ENCODE results near the gene CDKN2AIP. TPM values are rescaled to one million over a fixed set of nuclear protein-coding genes. Genes with fewer than 3 reads are reported as not detected.
A peak's percentile ranks its signal among the peaks of the same experiment; 100 is the strongest.

The CDKN2AIP gene, protein sequence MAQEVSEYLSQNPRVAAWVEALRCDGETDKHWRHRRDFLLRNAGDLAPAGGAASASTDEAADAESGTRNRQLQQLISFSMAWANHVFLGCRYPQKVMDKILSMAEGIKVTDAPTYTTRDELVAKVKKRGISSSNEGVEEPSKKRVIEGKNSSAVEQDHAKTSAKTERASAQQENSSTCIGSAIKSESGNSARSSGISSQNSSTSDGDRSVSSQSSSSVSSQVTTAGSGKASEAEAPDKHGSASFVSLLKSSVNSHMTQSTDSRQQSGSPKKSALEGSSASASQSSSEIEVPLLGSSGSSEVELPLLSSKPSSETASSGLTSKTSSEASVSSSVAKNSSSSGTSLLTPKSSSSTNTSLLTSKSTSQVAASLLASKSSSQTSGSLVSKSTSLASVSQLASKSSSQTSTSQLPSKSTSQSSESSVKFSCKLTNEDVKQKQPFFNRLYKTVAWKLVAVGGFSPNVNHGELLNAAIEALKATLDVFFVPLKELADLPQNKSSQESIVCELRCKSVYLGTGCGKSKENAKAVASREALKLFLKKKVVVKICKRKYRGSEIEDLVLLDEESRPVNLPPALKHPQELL
- total RNA-seq (10 to 100 TPM; 25.9 to 33.4 TPM), total RNA-seq (86.0 to 87.0 reads per million in 2 donors)

DNA sequence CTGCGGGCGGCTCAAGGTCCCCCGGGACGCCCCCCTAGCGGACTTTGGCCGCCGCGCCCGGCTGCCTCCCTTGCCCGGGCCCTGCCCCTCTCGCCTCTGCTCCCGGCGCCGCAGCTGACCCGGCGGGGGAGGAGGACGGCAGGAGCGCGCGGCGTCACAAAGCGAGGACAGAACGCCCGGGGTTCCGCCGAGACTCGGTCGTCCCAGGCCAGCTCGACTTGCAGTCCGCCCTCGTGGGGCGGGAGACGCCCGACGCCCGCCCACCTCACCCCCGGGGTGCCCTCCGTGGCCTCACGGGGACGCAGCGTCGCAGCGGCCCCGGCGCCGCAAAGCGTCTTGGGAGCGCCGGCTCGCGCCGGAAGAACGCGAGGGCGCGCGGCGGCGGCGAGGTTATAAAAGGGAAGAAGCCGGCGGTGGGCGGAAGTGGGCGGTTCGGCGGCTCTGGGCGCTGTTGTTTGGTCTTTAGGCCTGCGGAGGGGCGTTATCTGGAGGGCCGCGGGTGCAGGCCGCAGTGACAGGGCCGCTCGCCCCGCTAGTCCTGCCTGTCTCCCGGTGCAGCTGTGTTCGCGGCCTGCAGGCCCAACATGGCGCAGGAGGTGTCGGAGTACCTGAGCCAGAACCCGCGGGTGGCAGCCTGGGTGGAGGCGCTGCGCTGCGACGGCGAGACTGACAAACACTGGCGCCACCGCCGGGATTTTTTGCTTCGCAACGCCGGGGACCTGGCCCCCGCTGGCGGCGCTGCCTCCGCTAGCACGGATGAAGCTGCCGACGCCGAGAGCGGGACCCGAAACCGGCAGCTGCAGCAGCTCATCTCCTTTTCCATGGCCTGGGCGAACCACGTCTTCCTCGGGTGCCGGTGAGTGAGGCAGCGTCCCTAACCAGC is at the start of gene CDKN2AIP:
Gene CDKN2AIP, plus strand, starts transcription at position 423 of the 883 bp plus-strand sequence. Its CDS starts 162 bp downstream, at position 585.
- peak within 1 kb of the TSS; percentile 96 for H3K27ac Mint-ChIP-seq
- peak; percentile 91 for DNase-seq
- H3K9me3 ChIP-seq (ENCODE audit: control insufficient read depth, low read length, poor library complexity, severe bottlenecking): no peaks in the 10 kb centered on the region
- peaks cover 15% of the 10 kb centered on the region for H3K4me1 Mint-ChIP-seq
- H3K4me3 Mint-ChIP-seq: peak within 1 kb of the TSS; percentile 93
- no peaks in the 10 kb centered on the region for H3K36me3 Mint-ChIP-seq (ENCODE audit: low read depth)
- peak; percentile 88 for ATAC-seq
- no peaks in the 10 kb centered on the region for H3K27me3 Mint-ChIP-seq

DNA sequence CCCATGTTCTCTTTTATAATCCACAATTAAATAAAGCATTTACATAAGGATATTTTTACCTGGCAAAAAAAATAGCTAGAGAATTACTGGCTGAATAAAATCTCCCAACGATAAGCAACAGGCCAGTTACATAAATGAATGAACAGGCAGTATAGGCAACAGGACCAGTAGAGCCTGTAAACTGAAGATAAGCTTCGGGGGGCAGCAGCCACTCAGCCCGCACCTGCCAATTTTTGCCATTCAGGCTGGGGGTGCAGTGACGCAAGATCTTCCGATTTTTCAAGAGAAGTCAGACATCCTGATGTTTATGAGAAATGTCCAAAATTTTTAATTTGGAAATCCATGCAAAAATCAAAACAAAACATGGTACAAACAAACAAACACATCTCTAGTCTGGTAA is 49.0 kb upstream of the CDKN2AIP start:
- Mint-ChIP-seq H3K4me3 (no peak overlapping the region), H3K27me3 (peaks cover 38% of the 10 kb centered on the region), H3K4me1 (peaks cover 25% of the 10 kb centered on the region), H3K27ac (no peak overlapping the region), H3K36me3 (ENCODE audit: low read depth) (peaks cover 6% of the 10 kb centered on the region)
- DNase-seq: no peak
- no peaks in the 10 kb centered on the region for H3K9me3 ChIP-seq (ENCODE audit: control insufficient read depth, low read length, poor library complexity, severe bottlenecking)
- ATAC-seq: no peak

DNA sequence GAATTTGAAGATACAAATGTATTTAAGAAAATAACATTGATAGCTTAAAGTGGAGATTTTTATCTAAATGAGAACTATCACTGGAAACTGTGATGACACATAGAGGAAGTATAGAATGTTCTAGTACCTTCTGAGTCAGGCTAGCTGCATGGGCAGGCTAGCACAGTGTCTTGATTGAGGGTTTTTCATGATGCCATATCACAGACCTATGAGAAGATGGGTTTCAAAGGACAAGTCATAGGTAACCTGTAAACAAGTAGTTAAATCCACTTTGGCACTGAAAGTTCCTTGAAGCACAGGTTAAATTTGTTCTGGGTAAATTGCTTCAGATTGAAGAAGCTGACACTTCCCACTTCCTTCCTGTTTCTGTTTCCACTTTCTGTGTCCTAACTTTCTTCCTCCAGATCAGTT is 48.2 kb upstream of the CDKN2AIP start:
- peaks cover 24% of the 10 kb centered on the region for H3K4me1 Mint-ChIP-seq
- H3K27ac Mint-ChIP-seq: no peak overlapping the region
- peaks cover 4% of the 10 kb centered on the region for H3K36me3 Mint-ChIP-seq (ENCODE audit: low read depth)
- H3K4me3 Mint-ChIP-seq: no peak overlapping the region
- peaks cover 30% of the 10 kb centered on the region for H3K27me3 Mint-ChIP-seq
- no peak for ATAC-seq
- no peaks in the 10 kb centered on the region for H3K9me3 ChIP-seq (ENCODE audit: control insufficient read depth, low read length, poor library complexity, severe bottlenecking)
- DNase-seq: no peak

DNA sequence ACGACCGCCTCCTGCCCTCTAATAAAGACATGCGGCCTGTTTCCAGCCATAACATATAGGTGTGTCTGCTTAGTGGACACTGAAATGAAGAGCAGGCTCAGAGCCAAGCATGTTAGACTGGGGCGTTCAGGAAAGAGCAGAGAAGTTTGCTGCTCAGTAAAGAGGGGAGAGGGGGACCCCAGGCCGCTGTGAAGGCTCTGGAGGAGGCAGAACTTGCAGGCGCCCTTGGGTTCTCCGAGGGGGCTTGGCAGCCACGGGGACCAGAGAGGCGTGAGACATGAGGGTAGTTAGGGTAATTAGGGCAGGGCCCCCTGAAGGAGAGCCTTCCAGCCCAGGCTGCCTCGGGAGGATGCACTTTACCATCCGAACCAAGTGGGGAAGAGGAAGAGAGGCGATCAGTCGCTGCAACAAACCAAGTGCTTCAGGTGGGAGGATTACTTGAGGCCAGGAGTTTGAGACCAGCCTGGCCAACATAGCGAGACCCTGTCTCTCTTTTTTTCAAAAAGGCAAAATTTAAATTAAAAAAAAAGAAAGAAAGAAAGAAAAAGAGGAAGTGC is 46.6 kb upstream of the CDKN2AIP start:
- peaks cover 22% of the 10 kb centered on the region for H3K27me3 Mint-ChIP-seq
- H3K9me3 ChIP-seq (ENCODE audit: control insufficient read depth, low read length, poor library complexity, severe bottlenecking): no peaks in the 10 kb centered on the region
- peaks cover 20% of the 10 kb centered on the region for H3K4me1 Mint-ChIP-seq
- ATAC-seq (no peak), DNase-seq (no peak)
- peak overlapping the region; percentile 92 for H3K4me3 Mint-ChIP-seq
- peak overlapping the region; percentile 78 for H3K27ac Mint-ChIP-seq
- H3K36me3 Mint-ChIP-seq (ENCODE audit: low read depth): no peaks in the 10 kb centered on the region

DNA sequence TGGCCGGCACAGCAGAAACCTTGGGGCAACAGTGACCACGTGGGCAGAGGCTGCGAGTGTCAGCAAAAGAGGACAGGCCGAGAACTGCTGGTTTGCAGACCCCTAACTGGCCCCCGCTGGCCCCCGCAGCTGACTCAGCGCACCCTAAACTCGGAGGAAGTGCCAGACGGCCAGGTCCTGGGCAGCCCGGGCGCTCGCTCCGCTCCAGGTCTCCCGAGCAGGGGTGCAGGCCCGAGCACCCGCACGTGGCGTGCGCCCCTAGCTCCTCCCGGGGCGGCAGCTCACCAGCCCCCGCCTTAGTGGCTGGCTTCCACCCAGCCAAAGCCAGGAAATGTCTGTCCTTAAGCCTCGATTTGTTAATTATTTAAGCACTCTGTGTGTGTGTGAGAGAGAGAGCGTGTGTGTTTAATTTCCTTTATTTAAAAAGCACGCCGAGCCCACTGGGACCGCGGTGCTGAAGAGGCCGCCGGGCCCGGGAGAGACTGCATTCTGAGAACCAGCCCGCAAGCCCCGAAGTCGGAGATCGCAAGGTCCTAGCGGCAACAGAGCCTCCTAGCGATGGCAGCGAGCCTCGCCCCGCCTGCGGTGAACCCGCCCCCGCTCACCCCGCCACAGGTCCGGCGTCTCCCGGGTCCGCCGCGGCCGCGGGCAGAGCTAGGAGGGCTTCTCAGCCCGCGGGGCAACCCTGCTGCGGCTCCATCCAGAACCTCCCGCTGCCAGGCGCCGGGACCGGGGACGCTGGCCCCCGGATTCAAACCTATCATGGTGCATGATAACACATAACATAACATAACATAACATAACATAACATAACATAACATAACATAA is 45.9 kb upstream of the CDKN2AIP start:
- DNase-seq: peak; percentile 35 to 47 (median 39)
- H3K9me3 ChIP-seq (ENCODE audit: control insufficient read depth, low read length, poor library complexity, severe bottlenecking): no peaks in the 10 kb centered on the region
- peak; percentile 95 for ATAC-seq

DNA sequence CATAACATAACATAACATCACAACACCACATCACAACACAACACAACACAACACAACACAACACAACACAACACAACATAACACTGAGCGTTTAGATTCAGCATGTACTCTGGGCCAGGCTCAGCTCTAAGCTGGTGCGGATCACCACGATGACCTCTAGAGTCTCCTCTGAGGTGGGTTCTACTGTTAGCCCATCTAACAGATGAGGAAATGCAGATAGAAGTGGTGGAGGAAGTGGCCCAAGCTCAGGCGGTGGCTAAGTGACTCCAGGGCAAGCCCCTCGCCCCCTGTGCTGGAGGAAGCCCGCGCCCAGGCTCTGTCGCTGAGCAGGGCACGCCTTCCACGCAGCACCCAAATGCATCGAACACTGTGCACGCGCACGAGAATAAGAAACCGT is 45.3 kb upstream of the CDKN2AIP start:
- no peaks in the 10 kb centered on the region for H3K36me3 Mint-ChIP-seq (ENCODE audit: low read depth)
- H3K27ac Mint-ChIP-seq: no peak overlapping the region
- ATAC-seq (peak; percentile 3), DNase-seq (no peak)
- peaks cover 18% of the 10 kb centered on the region for H3K27me3 Mint-ChIP-seq
- H3K4me3 Mint-ChIP-seq: peak overlapping the region; percentile 92
- H3K9me3 ChIP-seq (ENCODE audit: control insufficient read depth, low read length, poor library complexity, severe bottlenecking): no peaks in the 10 kb centered on the region
- H3K4me1 Mint-ChIP-seq: peaks cover 20% of the 10 kb centered on the region

More for the DNA sequence above, 45.9 kb upstream of the CDKN2AIP start:
- no peaks in the 10 kb centered on the region for H3K36me3 Mint-ChIP-seq (ENCODE audit: low read depth)
- H3K27ac Mint-ChIP-seq: peak overlapping the region; percentile 53
- H3K4me3 Mint-ChIP-seq: peak overlapping the region; percentile 92
- H3K27me3 Mint-ChIP-seq: peaks cover 22% of the 10 kb centered on the region
- H3K4me1 Mint-ChIP-seq: peaks cover 20% of the 10 kb centered on the region

DNA sequence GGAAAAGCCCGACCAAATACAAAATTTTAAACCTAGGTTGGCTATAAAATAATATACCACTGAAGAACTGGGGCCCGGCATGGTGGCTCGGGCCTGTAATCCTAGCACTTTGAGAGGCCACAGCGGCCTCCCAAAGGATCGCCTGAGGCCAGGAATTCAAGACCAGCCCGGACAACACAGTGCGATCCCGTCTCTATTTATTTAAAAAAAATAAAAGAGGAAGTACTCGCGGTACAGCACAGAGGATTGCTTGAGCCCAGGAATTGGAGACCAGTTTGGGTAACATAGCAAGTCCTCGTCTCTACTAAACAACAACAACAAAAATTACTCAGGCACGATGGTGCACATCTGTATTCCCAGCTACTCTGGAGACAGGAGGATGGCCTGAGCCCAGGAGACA is 44.8 kb upstream of the CDKN2AIP start:
- Mint-ChIP-seq H3K4me1 (peaks cover 22% of the 10 kb centered on the region), H3K4me3 (no peak overlapping the region), H3K27me3 (peaks cover 13% of the 10 kb centered on the region)

DNA sequence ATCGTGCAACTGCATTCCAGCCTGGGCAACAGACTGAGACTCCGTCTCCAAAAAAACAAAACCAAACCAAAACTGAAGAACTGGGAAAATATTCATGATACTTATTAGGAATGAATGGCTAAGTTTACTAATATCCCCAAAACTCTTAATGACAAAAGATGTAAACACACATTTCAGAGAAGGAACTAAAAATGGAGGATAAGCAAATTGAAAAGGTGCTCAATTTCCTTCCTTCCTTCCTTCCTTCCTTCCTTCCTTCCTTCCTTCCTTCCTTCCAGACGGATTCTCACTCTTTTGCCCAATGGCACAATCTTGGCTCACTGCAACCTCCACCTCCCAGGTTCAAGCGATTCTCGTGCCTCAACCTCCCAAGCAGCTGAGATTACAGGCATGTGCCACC is 44.4 kb upstream of the CDKN2AIP start:
- no peaks in the 10 kb centered on the region for H3K36me3 Mint-ChIP-seq (ENCODE audit: low read depth)
- H3K27ac Mint-ChIP-seq: no peak overlapping the region
- DNase-seq (no peak), ATAC-seq (no peak)
- no peak overlapping the region for H3K4me3 Mint-ChIP-seq
- peaks cover 9% of the 10 kb centered on the region for H3K27me3 Mint-ChIP-seq
- H3K4me1 Mint-ChIP-seq: peaks cover 23% of the 10 kb centered on the region
- no peaks in the 10 kb centered on the region for H3K9me3 ChIP-seq (ENCODE audit: control insufficient read depth, low read length, poor library complexity, severe bottlenecking)

More for the DNA sequence above, 44.8 kb upstream of the CDKN2AIP start:
- no peak for ATAC-seq
- no peak overlapping the region for H3K27ac Mint-ChIP-seq
- H3K36me3 Mint-ChIP-seq (ENCODE audit: low read depth): no peaks in the 10 kb centered on the region
- no peaks in the 10 kb centered on the region for H3K9me3 ChIP-seq (ENCODE audit: control insufficient read depth, low read length, poor library complexity, severe bottlenecking)
- no peak for DNase-seq

DNA sequence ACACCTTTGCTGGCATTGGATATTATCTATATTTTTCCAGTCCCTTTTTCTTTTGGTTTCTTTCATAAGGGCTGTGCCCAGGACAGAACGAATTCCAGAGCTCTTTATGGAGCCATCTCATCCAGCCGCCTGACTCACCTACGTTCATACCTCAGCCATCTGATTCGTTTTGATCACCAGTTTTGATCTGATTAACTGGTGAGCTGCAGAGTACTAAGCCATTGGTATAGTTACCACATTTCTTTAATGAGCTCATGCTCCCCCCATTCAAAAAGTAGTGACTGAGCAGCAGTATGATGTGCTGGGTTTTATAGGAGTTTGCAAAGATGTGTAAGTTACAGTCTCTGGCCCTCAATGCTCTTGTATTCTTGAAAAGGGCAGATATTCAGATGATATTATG is 43.0 kb upstream of the CDKN2AIP start:
- ATAC-seq (no peak), DNase-seq (no peak)
- Mint-ChIP-seq H3K27me3 (peaks cover 8% of the 10 kb centered on the region), H3K4me3 (no peak overlapping the region), H3K27ac (no peak overlapping the region), H3K4me1 (peaks cover 21% of the 10 kb centered on the region), H3K36me3 (ENCODE audit: low read depth) (no peaks in the 10 kb centered on the region)
- no peaks in the 10 kb centered on the region for H3K9me3 ChIP-seq (ENCODE audit: control insufficient read depth, low read length, poor library complexity, severe bottlenecking)

DNA sequence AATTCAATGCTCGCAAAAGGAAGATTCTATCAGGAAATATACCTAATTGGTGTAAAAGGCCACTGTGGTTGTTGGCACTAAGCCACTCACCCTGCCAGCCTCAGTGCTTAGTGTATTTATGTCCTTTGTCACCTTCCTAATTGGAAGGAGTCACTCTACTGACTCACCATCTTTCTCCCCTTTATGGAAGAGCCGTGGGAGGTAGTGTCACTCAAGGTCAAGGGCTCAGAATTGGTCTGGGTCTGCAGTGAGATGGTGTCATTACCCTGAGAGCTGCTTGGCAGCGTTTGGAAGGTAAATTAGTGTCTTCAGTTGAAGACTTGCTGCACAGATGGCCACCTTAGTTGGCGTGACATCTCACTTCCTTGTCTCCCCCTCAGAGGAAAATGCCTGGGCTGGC is 41.7 kb upstream of the CDKN2AIP start:
- Mint-ChIP-seq H3K4me3 (no peak overlapping the region), H3K4me1 (peaks cover 17% of the 10 kb centered on the region), H3K27ac (no peak overlapping the region), H3K36me3 (ENCODE audit: low read depth) (no peaks in the 10 kb centered on the region), H3K27me3 (peaks cover 1% of the 10 kb centered on the region)
- H3K9me3 ChIP-seq (ENCODE audit: control insufficient read depth, low read length, poor library complexity, severe bottlenecking): no peaks in the 10 kb centered on the region
- DNase-seq: no peak
- ATAC-seq: no peak

DNA sequence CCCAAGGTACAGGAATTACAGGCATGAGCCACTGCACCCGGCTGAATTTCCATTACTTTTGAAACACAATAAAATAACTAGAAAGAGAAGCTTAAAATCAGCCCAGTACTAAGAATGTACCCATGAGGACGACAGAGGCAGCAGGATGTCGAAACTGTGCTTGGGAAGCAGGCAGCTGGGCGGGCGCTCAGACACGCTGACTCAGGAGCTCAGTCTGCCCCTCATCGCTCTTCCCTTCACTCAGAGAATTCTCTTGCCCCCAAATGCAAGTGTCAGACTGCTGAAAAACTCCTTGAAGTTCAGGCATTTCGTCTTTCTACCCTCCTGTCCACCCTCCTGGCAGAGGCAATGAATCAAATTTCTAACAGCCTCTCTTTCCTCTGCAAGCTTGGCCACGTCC is 41.0 kb upstream of the CDKN2AIP start:
- no peak overlapping the region for H3K4me3 Mint-ChIP-seq
- no peaks in the 10 kb centered on the region for H3K36me3 Mint-ChIP-seq (ENCODE audit: low read depth)

DNA sequence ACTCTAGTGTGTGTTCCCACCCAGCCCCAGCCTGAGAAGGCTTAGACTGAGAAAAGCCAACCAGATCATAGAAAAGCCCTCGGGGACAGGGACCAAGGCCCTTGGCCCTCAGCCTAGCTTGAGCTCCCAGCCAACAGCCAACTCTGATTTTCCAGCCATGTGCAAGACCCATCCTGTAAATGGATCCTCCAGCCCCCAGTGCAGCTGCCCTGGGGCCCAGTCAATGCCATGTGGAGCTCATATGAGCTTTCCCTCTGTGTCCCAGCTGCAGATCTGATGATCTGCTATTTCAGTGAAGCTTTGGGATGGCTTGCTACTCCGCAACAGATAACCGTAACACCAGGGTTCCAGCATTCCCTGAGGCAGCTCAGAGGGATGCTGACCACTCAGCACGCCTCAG is 40.5 kb upstream of the CDKN2AIP start:
- no peaks in the 10 kb centered on the region for H3K27me3 Mint-ChIP-seq

More for the DNA sequence above, 41.0 kb upstream of the CDKN2AIP start:
- Mint-ChIP-seq H3K4me1 (peaks cover 15% of the 10 kb centered on the region), H3K27me3 (no peaks in the 10 kb centered on the region), H3K27ac (no peak overlapping the region)
- no peak for ATAC-seq
- no peaks in the 10 kb centered on the region for H3K9me3 ChIP-seq (ENCODE audit: control insufficient read depth, low read length, poor library complexity, severe bottlenecking)
- no peak for DNase-seq

More for the DNA sequence above, 40.5 kb upstream of the CDKN2AIP start:
- peak overlapping the region; percentile 47 for H3K27ac Mint-ChIP-seq
- peaks cover 12% of the 10 kb centered on the region for H3K4me1 Mint-ChIP-seq
- H3K36me3 Mint-ChIP-seq (ENCODE audit: low read depth): no peaks in the 10 kb centered on the region
- ATAC-seq (no peak), DNase-seq (no peak)
- H3K9me3 ChIP-seq (ENCODE audit: control insufficient read depth, low read length, poor library complexity, severe bottlenecking): no peaks in the 10 kb centered on the region
- no peak overlapping the region for H3K4me3 Mint-ChIP-seq

Data from T-helper 17 cell (primary cell).